ENCODE results near the gene CCM2L. TPM values are rescaled to one million over a fixed set of nuclear protein-coding genes. Genes with fewer than 3 reads are reported as not detected.
A peak's percentile ranks its signal among the peaks of the same experiment; 100 is the strongest.

The CCM2L gene
- total RNA-seq, 1 donor from 2014 or later = 6.3 TPM

DNA sequence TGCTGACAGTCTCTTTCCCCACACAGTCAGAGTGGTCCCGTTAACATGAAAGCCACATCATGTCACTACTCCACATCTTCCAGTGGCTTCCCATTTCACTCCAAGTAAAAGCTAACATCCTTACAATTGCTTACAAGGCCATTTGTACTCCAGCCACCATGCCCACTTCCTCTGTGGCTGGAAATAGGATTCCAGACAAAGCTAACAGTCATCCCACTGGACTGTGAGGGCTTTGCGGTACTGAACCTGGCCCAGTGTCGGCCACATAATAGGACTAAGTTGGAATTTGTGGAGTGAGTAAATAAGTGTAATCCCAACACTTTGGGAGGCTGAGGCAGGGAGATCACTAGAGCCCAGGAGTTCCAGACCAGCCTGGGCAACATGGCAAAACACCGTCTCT lies 10.9 kb downstream of the CCM2L start:
- TF ChIP-seq, protein P1, sequence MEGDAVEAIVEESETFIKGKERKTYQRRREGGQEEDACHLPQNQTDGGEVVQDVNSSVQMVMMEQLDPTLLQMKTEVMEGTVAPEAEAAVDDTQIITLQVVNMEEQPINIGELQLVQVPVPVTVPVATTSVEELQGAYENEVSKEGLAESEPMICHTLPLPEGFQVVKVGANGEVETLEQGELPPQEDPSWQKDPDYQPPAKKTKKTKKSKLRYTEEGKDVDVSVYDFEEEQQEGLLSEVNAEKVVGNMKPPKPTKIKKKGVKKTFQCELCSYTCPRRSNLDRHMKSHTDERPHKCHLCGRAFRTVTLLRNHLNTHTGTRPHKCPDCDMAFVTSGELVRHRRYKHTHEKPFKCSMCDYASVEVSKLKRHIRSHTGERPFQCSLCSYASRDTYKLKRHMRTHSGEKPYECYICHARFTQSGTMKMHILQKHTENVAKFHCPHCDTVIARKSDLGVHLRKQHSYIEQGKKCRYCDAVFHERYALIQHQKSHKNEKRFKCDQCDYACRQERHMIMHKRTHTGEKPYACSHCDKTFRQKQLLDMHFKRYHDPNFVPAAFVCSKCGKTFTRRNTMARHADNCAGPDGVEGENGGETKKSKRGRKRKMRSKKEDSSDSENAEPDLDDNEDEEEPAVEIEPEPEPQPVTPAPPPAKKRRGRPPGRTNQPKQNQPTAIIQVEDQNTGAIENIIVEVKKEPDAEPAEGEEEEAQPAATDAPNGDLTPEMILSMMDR (IDR thresholded peaks at IDR 0.05; ENCODE audit: partially characterized antibody, unreplicated experiment) = no peak
- H3K4me1 Mint-ChIP-seq (ENCODE audit: low read depth, unreplicated experiment) = peaks cover 15% of the 10 kb centered on the region
- peaks cover 7% of the 10 kb centered on the region for H3K36me3 Mint-ChIP-seq (ENCODE audit: unreplicated experiment)
- DNase-seq = no peak
- H3K27ac Mint-ChIP-seq (ENCODE audit: unreplicated experiment) = no peak overlapping the region
- peaks cover 36% of the 10 kb centered on the region for H3K27me3 Mint-ChIP-seq (ENCODE audit: unreplicated experiment)
- peak overlapping the region; percentile 9 for H3K4me3 Mint-ChIP-seq (ENCODE audit: unreplicated experiment)
- H3K9me3 Mint-ChIP-seq (ENCODE audit: unreplicated experiment) = peaks cover 9% of the 10 kb centered on the region

DNA sequence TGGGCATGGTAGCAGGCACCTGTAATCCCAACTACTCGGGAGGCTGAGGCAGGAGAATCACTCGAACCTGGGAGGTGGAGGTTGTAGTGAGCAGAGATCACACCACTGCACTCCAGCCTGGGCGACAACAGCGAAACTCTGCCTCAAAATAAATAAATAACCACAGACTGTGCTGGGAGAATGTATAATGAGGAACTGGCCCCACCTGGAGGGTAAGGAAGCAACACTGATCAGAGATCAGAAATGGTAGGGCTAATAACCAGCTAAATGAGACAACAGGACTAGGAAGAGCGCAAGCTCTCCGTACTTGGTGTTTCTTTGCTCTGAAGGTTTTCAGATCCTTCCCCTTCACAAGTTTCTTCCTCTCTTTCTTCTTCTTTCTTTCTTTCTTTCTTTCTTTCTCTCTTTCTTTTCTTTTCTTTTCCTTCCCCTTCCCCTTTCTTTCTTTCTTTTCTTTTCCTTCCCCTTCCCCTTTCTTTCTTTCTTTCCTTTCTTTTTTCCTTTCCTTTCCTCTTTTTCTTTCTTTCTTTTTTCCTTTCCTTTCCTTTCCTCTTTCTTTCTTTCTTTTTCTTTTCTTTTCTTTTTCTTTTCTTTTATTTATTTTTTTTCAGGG lies 14.6 kb downstream of the CCM2L start:
- DNase-seq = no peak
- Mint-ChIP-seq H3K9me3 (ENCODE audit: unreplicated experiment) (peaks cover 4% of the 10 kb centered on the region), H3K27ac (ENCODE audit: unreplicated experiment) (no peak overlapping the region), H3K27me3 (ENCODE audit: unreplicated experiment) (peaks cover 30% of the 10 kb centered on the region), H3K4me3 (ENCODE audit: unreplicated experiment) (no peak overlapping the region), H3K36me3 (ENCODE audit: unreplicated experiment) (peaks cover 7% of the 10 kb centered on the region), H3K4me1 (ENCODE audit: low read depth, unreplicated experiment) (peaks cover 27% of the 10 kb centered on the region)
- TF ChIP-seq, protein P1 (IDR thresholded peaks at IDR 0.05; ENCODE audit: partially characterized antibody, unreplicated experiment) = no peak

DNA sequence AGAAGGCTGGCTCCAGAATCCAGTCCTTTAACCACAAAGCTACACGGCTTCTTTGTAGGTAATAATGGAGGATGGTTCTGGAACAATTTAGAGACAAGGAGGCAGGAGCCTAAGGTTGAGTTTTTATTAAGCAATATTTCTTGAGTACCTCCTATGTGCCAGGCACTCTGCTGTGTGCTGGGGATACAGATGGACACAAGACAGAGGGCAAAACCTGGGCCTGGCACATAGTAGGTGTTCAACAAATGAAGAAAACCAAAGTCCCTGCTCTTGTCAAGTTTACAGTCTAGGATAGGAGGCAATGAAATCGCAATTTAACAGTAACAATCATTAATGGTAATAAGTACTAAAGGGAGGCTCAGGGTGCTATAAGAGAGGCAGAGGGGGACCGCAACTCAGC lies 17.4 kb downstream of the CCM2L start:
- Mint-ChIP-seq H3K4me1 (ENCODE audit: low read depth, unreplicated experiment) (peaks cover 24% of the 10 kb centered on the region), H3K4me3 (ENCODE audit: unreplicated experiment) (no peak overlapping the region), H3K27ac (ENCODE audit: unreplicated experiment) (no peak overlapping the region), H3K27me3 (ENCODE audit: unreplicated experiment) (peaks cover 13% of the 10 kb centered on the region), H3K9me3 (ENCODE audit: unreplicated experiment) (peaks cover 6% of the 10 kb centered on the region), H3K36me3 (ENCODE audit: unreplicated experiment) (peaks cover 4% of the 10 kb centered on the region)
- no peak for DNase-seq
- TF ChIP-seq, protein P1 (IDR thresholded peaks at IDR 0.05; ENCODE audit: partially characterized antibody, unreplicated experiment) = no peak

DNA sequence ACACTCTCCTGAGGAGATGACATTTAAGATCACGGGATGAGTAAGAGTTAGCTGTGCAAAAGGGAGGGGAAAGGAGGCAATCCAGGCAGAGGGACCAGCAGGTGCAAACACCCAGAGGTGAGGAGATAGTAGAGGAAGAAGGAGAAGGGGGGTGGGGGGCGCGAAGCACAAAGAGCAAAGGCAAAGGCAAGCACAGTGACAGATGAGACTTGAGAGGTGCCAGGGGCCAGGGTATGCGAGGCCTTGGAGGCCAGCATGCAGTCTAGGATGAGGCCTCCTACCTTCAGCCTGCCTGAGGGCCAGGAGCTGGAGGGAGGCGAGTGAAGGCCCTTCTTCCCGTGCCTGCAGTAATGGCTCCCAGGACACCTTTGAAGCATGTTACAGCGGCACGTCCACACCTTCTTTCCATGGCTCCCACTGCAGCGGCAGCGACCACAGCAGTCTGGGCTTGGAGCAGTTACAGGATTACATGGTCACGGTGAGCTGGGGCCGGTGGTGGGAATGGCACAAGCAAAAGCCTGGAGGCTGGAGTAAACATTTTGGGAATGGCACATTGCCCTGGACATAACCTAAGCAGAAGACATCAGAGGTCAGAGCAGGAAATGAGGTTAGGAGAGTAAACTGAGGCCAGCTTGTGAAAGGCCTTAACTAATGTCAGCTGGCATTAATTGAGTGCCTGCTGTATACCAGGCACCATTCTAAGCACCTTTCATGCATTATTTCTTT lies 18.6 kb downstream of the CCM2L start:
- Mint-ChIP-seq H3K9me3 (ENCODE audit: unreplicated experiment) (peaks cover 6% of the 10 kb centered on the region), H3K4me1 (ENCODE audit: low read depth, unreplicated experiment) (peaks cover 24% of the 10 kb centered on the region), H3K27ac (ENCODE audit: unreplicated experiment) (no peak overlapping the region), H3K27me3 (ENCODE audit: unreplicated experiment) (peaks cover 8% of the 10 kb centered on the region), H3K36me3 (ENCODE audit: unreplicated experiment) (peaks cover 4% of the 10 kb centered on the region), H3K4me3 (ENCODE audit: unreplicated experiment) (peak overlapping the region; percentile 22)
- DNase-seq = peak; percentile 87
- TF ChIP-seq, protein P1 (IDR thresholded peaks at IDR 0.05; ENCODE audit: partially characterized antibody, unreplicated experiment) = no peak

DNA sequence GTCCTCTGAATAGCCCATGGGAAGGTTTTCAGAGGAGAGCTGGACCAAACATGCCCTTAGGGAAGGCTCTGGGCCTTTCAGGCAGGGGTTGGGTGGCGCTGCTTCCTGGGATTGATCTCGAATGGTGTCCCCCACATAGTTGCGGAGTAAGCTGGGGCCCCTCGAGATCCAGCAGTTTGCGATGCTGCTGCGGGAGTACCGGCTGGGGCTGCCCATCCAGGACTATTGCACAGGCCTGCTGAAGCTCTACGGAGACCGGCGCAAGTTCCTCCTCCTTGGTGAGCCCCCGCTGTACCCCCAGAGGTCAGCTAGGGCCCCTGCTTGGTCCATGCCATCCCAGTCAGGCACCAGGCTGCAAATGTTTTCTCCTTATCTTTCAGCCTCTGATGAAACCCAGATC lies 19.3 kb downstream of the CCM2L start:
- peaks cover 9% of the 10 kb centered on the region for H3K27me3 Mint-ChIP-seq (ENCODE audit: unreplicated experiment)
- no peak overlapping the region for H3K27ac Mint-ChIP-seq (ENCODE audit: unreplicated experiment)
- peak overlapping the region; percentile 60 for H3K4me3 Mint-ChIP-seq (ENCODE audit: unreplicated experiment)
- peaks cover 4% of the 10 kb centered on the region for H3K36me3 Mint-ChIP-seq (ENCODE audit: unreplicated experiment)
- peaks cover 6% of the 10 kb centered on the region for H3K9me3 Mint-ChIP-seq (ENCODE audit: unreplicated experiment)
- TF ChIP-seq, protein P1 (IDR thresholded peaks at IDR 0.05; ENCODE audit: partially characterized antibody, unreplicated experiment) = no peak
- no peak for DNase-seq
- H3K4me1 Mint-ChIP-seq (ENCODE audit: low read depth, unreplicated experiment) = peaks cover 24% of the 10 kb centered on the region
